ENCODE measurements around the gene MAP3K5.
A peak's percentile ranks its signal among the peaks of the same experiment; 100 is the strongest.

The MAP3K5 gene

DNA sequence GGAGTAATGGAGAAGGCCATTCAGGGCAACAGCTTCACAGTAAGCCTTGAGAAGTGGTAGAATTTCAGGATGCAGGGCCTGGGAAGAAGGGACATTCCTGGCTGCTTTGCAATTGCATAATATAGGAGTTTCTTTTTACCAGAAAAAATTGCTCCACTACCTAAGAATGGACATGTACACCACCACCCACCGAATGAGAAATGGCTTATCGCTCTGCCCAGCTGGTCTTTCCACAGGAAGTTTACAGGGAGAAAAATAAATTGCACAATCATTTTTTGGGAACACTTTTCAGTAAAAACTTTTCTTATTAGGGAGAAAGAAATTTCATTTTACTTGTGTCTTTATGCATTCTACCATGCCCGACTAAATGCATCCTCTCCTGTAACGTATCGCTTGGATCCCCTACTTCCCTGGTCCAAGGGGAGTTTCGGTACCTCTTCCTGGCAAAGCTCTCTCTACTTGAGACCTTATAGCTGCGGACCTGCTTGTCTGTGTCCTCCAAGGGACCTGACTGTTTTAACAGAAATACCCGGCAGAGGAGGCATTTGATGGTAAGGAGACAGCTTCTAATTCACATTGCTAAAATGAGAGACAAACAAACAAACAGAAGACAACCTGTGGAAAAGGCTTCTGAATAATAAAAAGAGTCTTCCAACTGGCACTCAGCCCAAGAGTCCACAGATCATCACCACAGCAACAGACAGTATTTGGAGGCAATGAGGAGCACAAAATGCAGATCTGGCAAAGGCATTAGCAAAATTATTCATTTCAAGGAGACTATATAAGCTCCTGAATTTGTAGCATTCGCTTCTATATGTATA is 54.2 kb downstream of the MAP3K5 start:
- Histone ChIP-seq H3K9me3 (no peaks in the 10 kb centered on the region), H3K27ac (peak overlapping the region; percentile 55 to 75), H3K36me3 (no peaks in the 10 kb centered on the region), H3K4me3 (peak overlapping the region; percentile 8 to 24), H3K4me1 (peaks cover 0 to 75% (median 36%) of the 10 kb centered on the region in 4 donors), H3K27me3 (no peaks in the 10 kb centered on the region)
- peak; percentile 73 to 78 for DNase-seq
- intact Hi-C loops (cut with DNase I; ENCODE audit: low total_unique reads) = no loop called here
- TF ChIP-seq, protein P1, sequence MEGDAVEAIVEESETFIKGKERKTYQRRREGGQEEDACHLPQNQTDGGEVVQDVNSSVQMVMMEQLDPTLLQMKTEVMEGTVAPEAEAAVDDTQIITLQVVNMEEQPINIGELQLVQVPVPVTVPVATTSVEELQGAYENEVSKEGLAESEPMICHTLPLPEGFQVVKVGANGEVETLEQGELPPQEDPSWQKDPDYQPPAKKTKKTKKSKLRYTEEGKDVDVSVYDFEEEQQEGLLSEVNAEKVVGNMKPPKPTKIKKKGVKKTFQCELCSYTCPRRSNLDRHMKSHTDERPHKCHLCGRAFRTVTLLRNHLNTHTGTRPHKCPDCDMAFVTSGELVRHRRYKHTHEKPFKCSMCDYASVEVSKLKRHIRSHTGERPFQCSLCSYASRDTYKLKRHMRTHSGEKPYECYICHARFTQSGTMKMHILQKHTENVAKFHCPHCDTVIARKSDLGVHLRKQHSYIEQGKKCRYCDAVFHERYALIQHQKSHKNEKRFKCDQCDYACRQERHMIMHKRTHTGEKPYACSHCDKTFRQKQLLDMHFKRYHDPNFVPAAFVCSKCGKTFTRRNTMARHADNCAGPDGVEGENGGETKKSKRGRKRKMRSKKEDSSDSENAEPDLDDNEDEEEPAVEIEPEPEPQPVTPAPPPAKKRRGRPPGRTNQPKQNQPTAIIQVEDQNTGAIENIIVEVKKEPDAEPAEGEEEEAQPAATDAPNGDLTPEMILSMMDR (IDR thresholded peaks at IDR 0.05) = no peak

DNA sequence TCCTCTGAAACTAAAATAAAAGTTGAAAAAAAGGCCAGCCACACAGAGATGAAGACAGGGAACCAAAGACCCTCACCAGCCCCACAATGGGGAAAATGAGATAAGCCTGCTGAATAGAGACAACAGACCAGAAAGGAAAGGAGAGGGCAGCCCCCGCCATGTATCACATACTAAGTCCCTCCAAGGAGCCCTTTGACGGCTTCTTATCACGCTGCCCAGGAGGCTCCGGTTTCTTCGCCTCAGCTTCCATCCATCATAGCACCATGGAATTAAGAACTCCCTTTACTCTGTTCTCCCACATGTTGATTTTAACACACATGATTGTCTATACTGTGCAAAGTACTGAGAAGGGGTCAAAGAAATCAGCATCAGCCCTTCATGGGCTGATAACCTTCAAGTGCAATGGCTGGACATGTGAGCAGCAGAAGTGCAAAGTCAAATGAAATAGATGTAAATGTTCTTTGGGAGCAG is 54.9 kb downstream of the MAP3K5 start:
- H3K36me3 ChIP-seq = no peaks in the 10 kb centered on the region
- DNase-seq = no peak
- peak overlapping the region in 1 of 2 donors; percentile 24 for H3K4me3 ChIP-seq
- TF ChIP-seq, protein P1 (IDR thresholded peaks at IDR 0.05) = no peak
- no peaks in the 10 kb centered on the region for H3K9me3 ChIP-seq
- H3K4me1 ChIP-seq = peaks cover 0 to 75% (median 36%) of the 10 kb centered on the region in 4 donors
- H3K27ac ChIP-seq = peak overlapping the region; percentile 55 to 75
- H3K27me3 ChIP-seq = no peaks in the 10 kb centered on the region
- intact Hi-C loops (cut with DNase I; ENCODE audit: low total_unique reads) = no loop called here

DNA sequence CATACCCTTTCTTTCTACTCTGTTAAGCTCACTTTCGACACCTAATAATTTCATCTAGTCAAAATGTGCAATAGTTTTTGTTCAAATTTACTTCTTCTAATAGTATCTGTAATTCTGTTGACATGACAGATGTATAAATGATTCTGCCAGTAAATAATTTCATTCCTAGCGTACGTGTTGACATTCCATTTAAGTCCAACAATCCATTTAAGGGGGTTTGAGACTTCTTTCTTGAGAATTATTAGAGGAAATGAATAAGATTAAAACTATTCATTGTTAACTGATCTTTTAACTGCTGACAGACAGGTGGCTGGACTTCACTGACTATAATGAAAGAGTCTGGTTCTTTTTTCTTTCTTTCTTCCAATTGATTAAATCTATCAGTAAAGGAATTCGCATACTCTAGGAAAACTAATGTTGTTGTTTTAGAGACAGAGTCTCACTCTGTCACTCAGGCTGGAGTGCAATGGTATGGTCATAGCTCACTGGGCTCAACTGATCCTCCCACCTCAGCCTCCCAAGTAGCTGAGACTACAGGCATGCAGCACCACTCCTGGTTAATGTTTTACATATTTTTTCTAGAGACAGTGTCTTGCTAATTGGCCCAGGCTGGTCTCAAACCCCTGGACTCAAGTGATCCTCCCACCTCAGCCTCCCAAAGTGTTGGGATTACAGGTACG is 55.9 kb downstream of the MAP3K5 start:
- Histone ChIP-seq H3K4me1 (peaks cover 0 to 71% (median 36%) of the 10 kb centered on the region in 4 donors), H3K27me3 (no peaks in the 10 kb centered on the region), H3K36me3 (no peaks in the 10 kb centered on the region), H3K4me3 (no peak overlapping the region), H3K27ac (peak overlapping the region; percentile 55 to 75), H3K9me3 (no peaks in the 10 kb centered on the region)
- intact Hi-C loops (cut with DNase I; ENCODE audit: low total_unique reads) = loop anchor here (1.0 kb wide), 1 partner anchor 23 kb away; no protein-coding TSS in a partner anchor
- DNase-seq = no peak
- TF ChIP-seq, protein P1 (IDR thresholded peaks at IDR 0.05) = no peak

DNA sequence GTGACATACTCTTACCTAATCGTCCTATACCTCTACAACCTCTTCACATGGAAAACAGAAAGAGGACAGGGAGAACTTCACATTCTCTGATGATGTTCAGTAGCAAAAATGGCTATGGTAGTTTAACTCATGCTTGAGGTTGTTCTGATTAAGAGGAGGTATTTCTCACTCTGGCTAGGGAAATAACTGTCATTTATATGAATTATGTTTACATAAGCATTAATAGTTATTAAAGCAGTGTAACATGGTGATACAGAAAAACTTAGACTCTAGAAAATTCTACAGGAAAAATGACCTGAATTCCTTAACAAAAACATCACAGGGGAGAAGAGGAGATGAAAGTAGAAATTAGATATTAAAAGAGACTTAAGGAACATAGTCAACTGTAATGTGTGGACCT is 57.3 kb downstream of the MAP3K5 start:
- intact Hi-C loops (cut with DNase I; ENCODE audit: low total_unique reads) = no loop called here
- peaks cover 0 to 60% (median 32%) of the 10 kb centered on the region in 4 donors for H3K4me1 ChIP-seq
- H3K4me3 ChIP-seq = no peak overlapping the region
- H3K27ac ChIP-seq = peak overlapping the region in 1 of 2 donors; percentile 4
- no peak for DNase-seq
- TF ChIP-seq, protein P1 (IDR thresholded peaks at IDR 0.05) = no peak
- no peaks in the 10 kb centered on the region for H3K36me3 ChIP-seq
- no peaks in the 10 kb centered on the region for H3K9me3 ChIP-seq
- H3K27me3 ChIP-seq = no peaks in the 10 kb centered on the region

DNA sequence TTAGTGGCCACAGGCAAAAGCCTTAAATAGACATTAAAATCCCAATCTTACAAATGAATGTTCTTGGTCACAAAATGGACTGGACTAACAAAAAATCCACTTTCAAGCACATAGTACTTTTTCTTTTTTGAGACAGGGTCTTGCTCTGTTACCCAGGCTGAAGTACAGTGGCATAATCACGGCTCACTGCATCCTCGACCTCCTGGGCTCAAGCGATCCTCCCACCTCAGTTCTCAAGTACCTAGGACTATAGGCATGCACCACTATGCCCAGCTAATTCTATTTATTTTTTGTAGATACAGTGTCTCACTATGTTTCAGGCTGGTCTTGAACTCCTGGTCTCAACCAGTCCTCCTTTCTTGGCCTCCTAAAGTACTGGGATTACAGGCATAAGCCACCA is 59.4 kb downstream of the MAP3K5 start:
- TF ChIP-seq, protein P1 (IDR thresholded peaks at IDR 0.05) = no peak
- intact Hi-C loops (cut with DNase I; ENCODE audit: low total_unique reads) = no loop called here
- H3K36me3 ChIP-seq = no peaks in the 10 kb centered on the region
- no peaks in the 10 kb centered on the region for H3K9me3 ChIP-seq
- H3K27ac ChIP-seq = no peak overlapping the region
- no peak overlapping the region for H3K4me3 ChIP-seq
- DNase-seq = no peak
- no peaks in the 10 kb centered on the region for H3K27me3 ChIP-seq
- H3K4me1 ChIP-seq = peaks cover 0 to 39% (median 17%) of the 10 kb centered on the region in 4 donors
